Uterus (tissue), 2 donors: ENCODE measurements around the gene MAL.

Experiments used
- CTCF ChIP-seq, 4 experiments: fragments of 200-600 bp in 2 of 4; fragments of 450-650 bp in 2 of 4; sonication (generic) in 2 of 4; IDR thresholded peaks; one replicate each; pipeline ENCODE4 v1.5.1; 2016 to 2019; ENCODE audit warnings: antibody characterized with exemption in 4 of 4, mild to moderate bottlenecking in 2 of 4, moderate library complexity in 1 of 4
- POLR2A ChIP-seq, 2 donors: fragments of 450-650 bp; IDR thresholded peaks; one replicate each; pipeline ENCODE4 v1.6.1; 2016; ENCODE audit warnings: antibody characterized with exemption in 2 of 2, mild to moderate bottlenecking in 1 of 2, moderate library complexity in 1 of 2

- TF ChIP-seq CTCF (IDR thresholded peaks at IDR 0.05): no peak
- TF ChIP-seq POLR2A (IDR thresholded peaks at IDR 0.05): no peak
These were observed 4.5 kb upstream of the MAL start for GRCh38 chr2:95021023-95021416.
